HepG2 (cell line): Measurements from ENCODE around the gene CTSZ. TPM values are rescaled to one million over a fixed set of nuclear protein-coding genes. Genes with fewer than 3 reads are reported as not detected.

Source experiments
- AGO1 ChIP-seq: fragments of 200-400 bp; formaldehyde crosslinking; IDR thresholded peaks from 2 replicates; pipeline ENCODE4 v1.6.1; 2017; ENCODE audit warnings: mild to moderate bottlenecking, low read depth, low read length, moderate library complexity; ENCODE audit not compliant: poor library complexity, severe bottlenecking
- ARHGAP35 ChIP-seq: sonication (generic); formaldehyde crosslinking; IDR thresholded peaks from 2 replicates; pipeline ENCODE4 v1.9.0; 2022; ENCODE audit warnings: mild to moderate bottlenecking, inconsistent platforms, moderate library complexity, missing genetic modification reagents, borderline replicate concordance
- SOX5 ChIP-seq: IDR thresholded peaks from 2 replicates; pipeline ENCODE4 v1.6.1; 2016; ENCODE audit warnings: borderline replicate concordance
- WIZ ChIP-seq: sonication (generic); formaldehyde crosslinking; IDR thresholded peaks from 2 replicates; pipeline ENCODE4 v1.5.1; 2020; ENCODE audit warnings: mild to moderate bottlenecking, missing genetic modification reagents
- YEATS2 ChIP-seq: sonication (generic); formaldehyde crosslinking; IDR thresholded peaks from 2 replicates; pipeline ENCODE4 v1.4.0; 2020; ENCODE audit warnings: missing genetic modification reagents, borderline replicate concordance
- ZC3H4 ChIP-seq: sonication (generic); formaldehyde crosslinking; IDR thresholded peaks from 2 replicates; pipeline ENCODE4 v1.4.0; 2020; ENCODE audit warnings: missing genetic modification reagents, borderline replicate concordance
- ZNF510 ChIP-seq: sonication (generic); formaldehyde crosslinking; IDR thresholded peaks from 2 replicates; pipeline ENCODE4 v1.4.0; 2020; ENCODE audit warnings: low read depth, mild to moderate bottlenecking, missing genetic modification reagents
- ZNF776 ChIP-seq: sonication (generic); formaldehyde crosslinking; IDR thresholded peaks from 2 replicates; pipeline ENCODE4 v1.4.0; 2020; ENCODE audit warnings: mild to moderate bottlenecking, missing genetic modification reagents
- ZNF878 ChIP-seq: sonication (generic); formaldehyde crosslinking; IDR thresholded peaks from 2 replicates; pipeline ENCODE4 v1.8.1; 2023; ENCODE audit warnings: mild to moderate bottlenecking, missing genetic modification reagents, moderate library complexity
- polyA plus RNA-seq, 8 experiments: library from polyadenylated mRNA; depleted of rRNA in 3 of 8; stranded (reverse) in 7 of 8; unstranded in 1 of 8; fragments of >200 nt; fragmentation: Illumina TruSeq in 4 of 8; extraction: Trizol in 4 of 8; gene quantifications; 2 replicates each; pipeline versions ENCODE4 v1.2.1 to v1.2.3, GENCODE V29; 2011 to 2016; ENCODE audit warnings: low read depth in 4 of 8, missing spikeins in 1 of 8, mixed read lengths in 1 of 8; ENCODE audit not compliant: insufficient read depth in 1 of 8
- total RNA-seq, 5 experiments: library from RNA; depleted of rRNA; stranded (reverse); fragments of >200 nt; fragmentation: Illumina TruSeq; extraction: Trizol; gene quantifications; 2 replicates each; pipeline ENCODE4 v1.2.3, GENCODE V29; 2016; ENCODE audit warnings: low read depth in 1 of 5
- TF ChIP-seq, protein P1 (sequence below): sonication (generic); formaldehyde crosslinking; IDR thresholded peaks from 2 replicates; pipeline ENCODE4 v1.8.0; 2022; ENCODE audit warnings: missing genetic modification reagents, mild to moderate bottlenecking, borderline replicate concordance
- TF ChIP-seq, protein P2 (sequence below): sonication (generic); formaldehyde crosslinking; IDR thresholded peaks from 2 replicates; pipeline ENCODE4 v1.5.0; 2020; ENCODE audit warnings: mild to moderate bottlenecking, missing genetic modification reagents, borderline replicate concordance
- TF ChIP-seq, protein P3 (sequence below): sonication (generic); formaldehyde crosslinking; IDR thresholded peaks from 2 replicates; pipeline ENCODE4 v1.4.0; 2020; ENCODE audit warnings: mild to moderate bottlenecking, missing genetic modification reagents
- TF ChIP-seq, protein P4 (sequence below): sonication (generic); formaldehyde crosslinking; IDR thresholded peaks from 2 replicates; pipeline ENCODE4 v1.8.0; 2022; ENCODE audit warnings: missing genetic modification reagents, low read depth, mild to moderate bottlenecking, borderline replicate concordance
- TF ChIP-seq, protein P5 (sequence below): sonication (generic); formaldehyde crosslinking; IDR thresholded peaks from 2 replicates; pipeline ENCODE4 v1.4.0; 2020; ENCODE audit warnings: mild to moderate bottlenecking, missing genetic modification reagents

The CTSZ gene
- total and polyA plus RNA-seq, 2 of the 13 experiments (the other 11 are each of a cell fraction or from before 2014, with no cell fraction given) = 0.33 TPM; not detected in 1

DNA sequence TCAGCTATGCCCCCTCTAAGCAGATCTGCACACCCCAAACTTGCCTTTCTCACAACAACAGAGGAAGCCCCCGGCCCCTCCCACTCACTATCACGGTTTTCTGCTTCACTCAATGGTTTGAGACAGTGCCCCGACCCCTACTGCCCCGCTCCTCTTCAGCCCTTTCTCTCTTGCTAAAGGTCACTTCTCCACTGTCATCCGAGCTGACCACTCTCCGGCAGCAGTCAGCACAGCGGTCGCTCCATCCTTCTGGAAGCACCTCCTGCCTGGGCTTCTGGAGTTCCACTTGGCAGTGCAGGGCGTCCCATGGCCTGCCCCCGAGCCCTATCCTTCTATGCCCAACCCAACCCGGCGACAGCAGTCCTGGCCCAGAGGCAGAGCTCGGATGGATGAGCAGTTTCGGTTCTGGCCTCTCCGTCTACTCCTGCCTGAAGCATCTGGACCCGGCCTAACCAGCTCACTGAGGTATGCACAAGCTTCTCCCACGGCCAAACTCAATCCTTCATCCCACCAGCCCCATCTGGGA lies 4.1 kb downstream of the CTSZ start (continued):
- TF ChIP-seq, protein P1, sequence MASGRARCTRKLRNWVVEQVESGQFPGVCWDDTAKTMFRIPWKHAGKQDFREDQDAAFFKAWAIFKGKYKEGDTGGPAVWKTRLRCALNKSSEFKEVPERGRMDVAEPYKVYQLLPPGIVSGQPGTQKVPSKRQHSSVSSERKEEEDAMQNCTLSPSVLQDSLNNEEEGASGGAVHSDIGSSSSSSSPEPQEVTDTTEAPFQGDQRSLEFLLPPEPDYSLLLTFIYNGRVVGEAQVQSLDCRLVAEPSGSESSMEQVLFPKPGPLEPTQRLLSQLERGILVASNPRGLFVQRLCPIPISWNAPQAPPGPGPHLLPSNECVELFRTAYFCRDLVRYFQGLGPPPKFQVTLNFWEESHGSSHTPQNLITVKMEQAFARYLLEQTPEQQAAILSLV (CRISPR knock-in tag) = peak; percentile 60
- TF ChIP-seq ZC3H4 (CRISPR knock-in tag) = no peak
- TF ChIP-seq AGO1 = no peak
- peak; percentile 41; the same call in 1 of the 2 replicates for TF ChIP-seq ZNF776 (CRISPR knock-in tag)
- no peak for TF ChIP-seq YEATS2
- TF ChIP-seq WIZ (CRISPR knock-in tag) = peak; percentile 82; the same call in 1 of the 2 replicates
- TF ChIP-seq, protein P2, sequence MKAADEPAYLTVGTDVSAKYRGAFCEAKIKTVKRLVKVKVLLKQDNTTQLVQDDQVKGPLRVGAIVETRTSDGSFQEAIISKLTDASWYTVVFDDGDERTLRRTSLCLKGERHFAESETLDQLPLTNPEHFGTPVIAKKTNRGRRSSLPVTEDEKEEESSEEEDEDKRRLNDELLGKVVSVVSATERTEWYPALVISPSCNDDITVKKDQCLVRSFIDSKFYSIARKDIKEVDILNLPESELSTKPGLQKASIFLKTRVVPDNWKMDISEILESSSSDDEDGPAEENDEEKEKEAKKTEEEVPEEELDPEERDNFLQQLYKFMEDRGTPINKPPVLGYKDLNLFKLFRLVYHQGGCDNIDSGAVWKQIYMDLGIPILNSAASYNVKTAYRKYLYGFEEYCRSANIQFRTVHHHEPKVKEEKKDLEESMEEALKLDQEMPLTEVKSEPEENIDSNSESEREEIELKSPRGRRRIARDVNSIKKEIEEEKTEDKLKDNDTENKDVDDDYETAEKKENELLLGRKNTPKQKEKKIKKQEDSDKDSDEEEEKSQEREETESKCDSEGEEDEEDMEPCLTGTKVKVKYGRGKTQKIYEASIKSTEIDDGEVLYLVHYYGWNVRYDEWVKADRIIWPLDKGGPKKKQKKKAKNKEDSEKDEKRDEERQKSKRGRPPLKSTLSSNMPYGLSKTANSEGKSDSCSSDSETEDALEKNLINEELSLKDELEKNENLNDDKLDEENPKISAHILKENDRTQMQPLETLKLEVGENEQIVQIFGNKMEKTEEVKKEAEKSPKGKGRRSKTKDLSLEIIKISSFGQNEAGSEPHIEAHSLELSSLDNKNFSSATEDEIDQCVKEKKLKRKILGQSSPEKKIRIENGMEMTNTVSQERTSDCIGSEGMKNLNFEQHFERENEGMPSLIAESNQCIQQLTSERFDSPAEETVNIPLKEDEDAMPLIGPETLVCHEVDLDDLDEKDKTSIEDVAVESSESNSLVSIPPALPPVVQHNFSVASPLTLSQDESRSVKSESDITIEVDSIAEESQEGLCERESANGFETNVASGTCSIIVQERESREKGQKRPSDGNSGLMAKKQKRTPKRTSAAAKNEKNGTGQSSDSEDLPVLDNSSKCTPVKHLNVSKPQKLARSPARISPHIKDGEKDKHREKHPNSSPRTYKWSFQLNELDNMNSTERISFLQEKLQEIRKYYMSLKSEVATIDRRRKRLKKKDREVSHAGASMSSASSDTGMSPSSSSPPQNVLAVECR = peak; percentile 29; the same call in 1 of the 2 replicates
- no peak for TF ChIP-seq SOX5 (CRISPR knock-in tag)
- TF ChIP-seq, protein P3, sequence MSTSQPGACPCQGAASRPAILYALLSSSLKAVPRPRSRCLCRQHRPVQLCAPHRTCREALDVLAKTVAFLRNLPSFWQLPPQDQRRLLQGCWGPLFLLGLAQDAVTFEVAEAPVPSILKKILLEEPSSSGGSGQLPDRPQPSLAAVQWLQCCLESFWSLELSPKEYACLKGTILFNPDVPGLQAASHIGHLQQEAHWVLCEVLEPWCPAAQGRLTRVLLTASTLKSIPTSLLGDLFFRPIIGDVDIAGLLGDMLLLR (CRISPR knock-in tag) = peak; percentile 24; the same call in 1 of the 2 replicates
- TF ChIP-seq, protein P4, sequence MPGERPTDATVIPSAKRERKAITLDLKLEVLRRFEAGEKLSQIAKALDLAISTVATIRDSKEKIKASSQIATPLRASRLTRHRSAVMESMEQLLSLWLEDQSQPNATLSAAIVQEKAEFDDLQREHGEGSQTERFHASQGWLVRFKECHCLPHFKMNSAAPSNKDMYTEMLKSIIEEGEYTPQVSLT (CRISPR knock-in tag) = no peak
- no peak for TF ChIP-seq ZNF878 (CRISPR knock-in tag)
- TF ChIP-seq ARHGAP35 = no peak
- TF ChIP-seq ZNF510 (CRISPR knock-in tag) = no peak
- TF ChIP-seq, protein P5, sequence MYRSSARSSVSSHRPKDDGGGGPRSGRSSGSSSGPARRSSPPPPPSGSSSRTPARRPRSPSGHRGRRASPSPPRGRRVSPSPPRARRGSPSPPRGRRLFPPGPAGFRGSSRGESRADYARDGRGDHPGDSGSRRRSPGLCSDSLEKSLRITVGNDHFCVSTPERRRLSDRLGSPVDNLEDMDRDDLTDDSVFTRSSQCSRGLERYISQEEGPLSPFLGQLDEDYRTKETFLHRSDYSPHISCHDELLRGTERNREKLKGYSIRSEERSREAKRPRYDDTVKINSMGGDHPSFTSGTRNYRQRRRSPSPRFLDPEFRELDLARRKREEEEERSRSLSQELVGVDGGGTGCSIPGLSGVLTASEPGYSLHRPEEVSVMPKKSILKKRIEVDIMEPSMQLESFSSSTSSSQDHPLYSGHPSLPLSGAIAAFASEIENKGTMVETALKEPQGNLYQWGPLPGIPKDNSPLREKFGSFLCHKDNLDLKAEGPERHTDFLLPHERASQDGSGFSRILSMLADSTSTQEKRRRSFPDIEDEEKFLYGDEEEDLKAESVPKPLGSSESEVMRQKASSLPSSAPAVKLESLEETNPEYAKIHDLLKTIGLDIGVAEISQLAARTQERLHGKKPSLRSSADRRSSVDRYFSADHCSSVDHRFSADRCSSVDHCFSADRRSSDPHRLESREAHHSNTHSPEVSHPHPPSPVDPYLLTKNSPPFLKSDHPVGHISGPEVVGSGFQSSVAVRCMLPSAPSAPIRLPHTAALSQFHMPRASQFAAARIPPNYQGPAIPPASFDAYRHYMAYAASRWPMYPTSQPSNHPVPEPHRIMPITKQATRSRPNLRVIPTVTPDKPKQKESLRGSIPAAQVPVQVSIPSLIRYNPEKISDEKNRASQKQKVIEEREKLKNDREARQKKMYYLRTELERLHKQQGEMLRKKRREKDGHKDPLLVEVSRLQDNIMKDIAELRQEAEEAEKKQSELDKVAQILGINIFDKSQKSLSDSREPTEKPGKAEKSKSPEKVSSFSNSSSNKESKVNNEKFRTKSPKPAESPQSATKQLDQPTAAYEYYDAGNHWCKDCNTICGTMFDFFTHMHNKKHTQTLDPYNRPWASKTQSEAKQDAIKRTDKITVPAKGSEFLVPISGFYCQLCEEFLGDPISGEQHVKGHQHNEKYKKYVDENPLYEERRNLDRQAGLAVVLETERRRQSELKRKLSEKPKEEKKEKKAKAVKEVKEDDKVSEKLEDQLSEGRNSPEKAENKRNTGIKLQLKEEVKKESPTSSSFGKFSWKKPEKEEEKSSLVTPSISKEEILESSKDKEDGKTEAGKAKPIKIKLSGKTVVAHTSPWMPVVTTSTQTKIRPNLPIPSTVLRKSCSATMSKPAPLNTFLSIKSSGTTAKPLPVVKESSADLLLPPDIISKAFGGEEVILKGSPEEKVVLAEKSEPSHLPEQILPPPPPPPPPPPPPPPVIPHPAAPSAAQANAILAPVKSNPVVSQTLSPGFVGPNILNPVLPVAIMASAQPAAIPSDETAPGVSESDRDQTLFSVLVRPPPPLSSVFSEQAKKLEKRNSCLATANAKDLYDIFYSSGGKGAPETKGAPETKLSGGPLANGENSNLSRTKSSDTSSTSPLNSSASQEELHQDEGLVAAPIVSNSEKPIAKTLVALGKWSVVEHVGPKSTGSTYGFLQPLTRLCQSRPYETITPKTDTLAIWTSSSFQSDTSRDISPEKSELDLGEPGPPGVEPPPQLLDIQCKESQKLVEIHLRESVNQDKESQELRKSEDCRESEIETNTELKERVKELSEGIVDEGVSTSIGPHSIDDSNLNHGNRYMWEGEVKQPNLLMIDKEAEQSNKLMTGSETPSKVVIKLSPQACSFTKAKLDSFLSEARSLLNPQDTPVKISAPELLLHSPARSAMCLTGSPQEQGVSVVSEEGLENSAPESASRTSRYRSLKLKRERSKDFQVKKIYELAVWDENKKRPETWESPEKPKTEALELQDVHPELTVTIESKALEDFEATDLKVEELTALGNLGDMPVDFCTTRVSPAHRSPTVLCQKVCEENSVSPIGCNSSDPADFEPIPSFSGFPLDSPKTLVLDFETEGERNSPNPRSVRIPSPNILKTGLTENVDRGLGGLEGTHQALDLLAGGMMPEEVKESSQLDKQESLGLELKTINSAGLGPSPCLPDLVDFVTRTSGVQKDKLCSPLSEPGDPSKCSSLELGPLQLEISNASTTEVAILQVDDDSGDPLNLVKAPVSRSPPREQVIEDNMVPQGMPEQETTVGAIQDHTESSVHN (CRISPR knock-in tag) = no peak
